GM12891 (cell line): ENCODE results near the gene ALOX12B.

Source experiments
- POLR2A ChIP-seq: IDR thresholded peaks from 2 replicates; pipeline ENCODE4 v1.6.1; 2011; ENCODE audit warnings: low read depth, low read length, control low read depth
- POLR2AphosphoS5 ChIP-seq: IDR thresholded peaks from 2 replicates; pipeline ENCODE4 v1.6.1; 2011; ENCODE audit warnings: low read depth, low read length, control low read depth
- POU2F2 ChIP-seq: IDR thresholded peaks from 2 replicates; pipeline ENCODE4 v1.6.1; 2011; ENCODE audit warnings: low read depth, mild to moderate bottlenecking, control low read depth, low read length, moderate library complexity
- SPI1 ChIP-seq: IDR thresholded peaks from 2 replicates; pipeline ENCODE4 v1.6.1; 2011; ENCODE audit warnings: low read depth, low read length, control low read depth
- TAF1 ChIP-seq: IDR thresholded peaks from 2 replicates; pipeline ENCODE4 v1.6.1; 2011; ENCODE audit warnings: low read depth, low read length, control low read depth

- TF ChIP-seq TAF1 = no peak
- no peak for TF ChIP-seq POLR2A
- no peak for TF ChIP-seq POLR2AphosphoS5
- TF ChIP-seq POU2F2 = no peak
- TF ChIP-seq SPI1 = no peak
These were observed 38.8 kb downstream of the ALOX12B start for GRCh38 chr17:8048736-8049135.
